Measurements from ENCODE around the gene TCTN1. TPM values are rescaled to one million over a fixed set of nuclear protein-coding genes. Genes with fewer than 3 reads are reported as not detected.

Gene TCTN1
- total and polyA plus RNA-seq, 2 of the 8 experiments (the other 6 are each of a cell fraction or from before 2014, with no cell fraction given): 14.7 to 16.4 TPM

- peak overlapping the region; percentile 90 for H4K8ac ChIP-seq (ENCODE audit: extremely low read depth, insufficient read depth, low read length)
- FAIRE-seq (no peak), DNase-seq (ENCODE audit: low read depth in 1 of 2, low spot score in 2 of 2) (peak in 1 of 2 experiments; percentile 70)
- H3K79me1 ChIP-seq (ENCODE audit: low read depth, low read length): peaks cover 10% of the 10 kb centered on the region
- ChIA-PET CTCF (ENCODE audit: partially characterized antibody) (interaction anchor here (1.4 kb wide), 1 partner anchor 16 kb away, joined by 3 read pairs; no protein-coding TSS in a partner anchor), POLR2A (ENCODE audit: partially characterized antibody) (interaction anchor here (0.7 to 1.8 kb wide), 3 partner anchors 16 to 31 kb away, joined by 3 to 6 read pairs (median 3); partner anchors contain the start of gene TCTN1)
- peak overlapping the region; percentile 70 to 100 (median 76) for H3K9ac ChIP-seq (replicated peaks in 1 of 4; ENCODE audit: extremely low read depth in 1 of 4, low read depth in 3 of 4, low read length in 3 of 4)
- peaks cover 7 to 23% of the 10 kb centered on the region in 2 experiments for H4K20me1 ChIP-seq (replicated peaks in 1 of 2; ENCODE audit: control insufficient read depth in 1 of 2, insufficient read depth in 2 of 2, low read length in 2 of 2)
- H3K4me3 ChIP-seq (ENCODE audit: extremely low read depth in 1 of 4, insufficient read depth in 2 of 4, low read depth in 3 of 4, low read length in 4 of 4): peak overlapping the region; percentile 71 to 95 (median 84)
- peaks cover 0 to 12% (median 7%) of the 10 kb centered on the region in 4 experiments; a peak in 5 of 7 replicates for H3K4me1 ChIP-seq (replicated peaks in 1 of 4; ENCODE audit: control insufficient read depth in 3 of 4, insufficient read depth in 4 of 4, low read length in 3 of 4)
- peak overlapping the region; percentile 32 for H3K18ac ChIP-seq (ENCODE audit: extremely low read depth, low read length)
- WGBS, 2 experiments (ENCODE audit: extremely low coverage in 1 of 2, insufficient coverage in 1 of 2, insufficient read length in 1 of 2, insufficient replicate concordance in 2 of 2, low coverage in 1 of 2, low lambda C conversion rate in 2 of 2, missing lambda C conversion rate in 1 of 2): 2% methylated on average over 47 of the region's 104 CpGs; no CpG with 5 or more reads in 1 of the 2 experiments
- H4K91ac ChIP-seq (replicated peaks; ENCODE audit: insufficient read length, low read length): no peak overlapping the region
- peaks cover 10% of the 10 kb centered on the region for H3K23me2 ChIP-seq (ENCODE audit: low read depth, low read length)
- peak overlapping the region; percentile 87 to 99 for H3K4me2 ChIP-seq (ENCODE audit: insufficient read depth in 1 of 2, low read depth in 2 of 2, low read length in 2 of 2)
- H3K23ac ChIP-seq (ENCODE audit: insufficient read length): no peak overlapping the region
- 0 out of 2 replicates have a peak overlapping the region, but pooled peaks have one; percentile 12 for H2BK12ac ChIP-seq (ENCODE audit: low read depth, low read length)
- no peak overlapping the region for H4K5ac ChIP-seq (ENCODE audit: insufficient read length, low read depth, low read length)
- H3K14ac ChIP-seq (ENCODE audit: insufficient read length): no peak overlapping the region
- H3K79me2 ChIP-seq (ENCODE audit: control insufficient read depth in 1 of 2, insufficient read depth in 2 of 2, low read length in 2 of 2): peaks cover 14 to 49% of the 10 kb centered on the region in 2 experiments
- H2BK120ac ChIP-seq (replicated peaks; ENCODE audit: low read depth, low read length): no peak overlapping the region
- no peaks in the 10 kb centered on the region for H3K36me3 ChIP-seq (ENCODE audit: control insufficient read depth in 2 of 4, insufficient read depth in 4 of 4, low read length in 3 of 4)
- no peaks in the 10 kb centered on the region; a peak in 1 of 7 replicates for H3K27me3 ChIP-seq (replicated peaks in 1 of 4; ENCODE audit: control insufficient read depth in 3 of 4, extremely low read depth in 1 of 4, insufficient read depth in 3 of 4, low read length in 3 of 4)
- H2AK5ac ChIP-seq (ENCODE audit: low read depth, low read length): no peak overlapping the region
- no peak overlapping the region for H2BK5ac ChIP-seq (ENCODE audit: low read depth, low read length)
- no peak overlapping the region for H2BK20ac ChIP-seq (ENCODE audit: low read length)
- no peak overlapping the region for H2BK15ac ChIP-seq (ENCODE audit: low read length)
- peak overlapping the region; percentile 69 for H3K56ac ChIP-seq (replicated peaks; ENCODE audit: insufficient read length, low read depth, low read length)
- no peak overlapping the region for H2AFZ ChIP-seq (ENCODE audit: low read length)
- H3K4ac ChIP-seq (replicated peaks; ENCODE audit: insufficient read length, low read depth, low read length): peak overlapping the region; percentile 38
- H3K9me3 ChIP-seq (ENCODE audit: insufficient read depth in 2 of 2, low read depth in 1 of 2, low read length in 1 of 2): no peaks in the 10 kb centered on the region
- H3K27ac ChIP-seq (ENCODE audit: low read depth, low read length): no peak overlapping the region; the same call in 1 of the 2 replicates
- TF ChIP-seq E2F6 (IDR thresholded peaks at IDR 0.05) (peak; percentile 28; the same call in 1 of the 2 replicates), KDM4A (IDR thresholded peaks at IDR 0.05; ENCODE audit: low read depth, low read length, severe bottlenecking) (peak; percentile 62), NRF1 (IDR thresholded peaks at IDR 0.05; ENCODE audit: low read depth, low read length) (no peak), POLR2A (IDR thresholded peaks at IDR 0.05; ENCODE audit: control extremely low read depth in 1 of 2, low read depth in 2 of 2, low read length in 2 of 2) (peak in 1 of 2 experiments; percentile 62; a peak in 1 of 3 replicates), SP1 (IDR thresholded peaks at IDR 0.05; ENCODE audit: low read depth, low read length) (no peak), USF2 (IDR thresholded peaks at IDR 0.05; ENCODE audit: low read length) (no peak), RBBP5 (IDR thresholded peaks at IDR 0.05; ENCODE audit: borderline replicate concordance, low read depth, low read length) (0 out of 2 replicates have a peak, but pooled peaks have one; percentile 33), CHD2 (IDR thresholded peaks at IDR 0.05; ENCODE audit: low read length) (no peak), RXRA (IDR thresholded peaks at IDR 0.05; ENCODE audit: insufficient read depth, low read depth, low read length) (no peak)
Observed at GRCh38 chr12:110582276-110583136, 31.4 kb upstream of the TCTN1 start.

Measured in H1 (cell line).